Esophagus squamous epithelium (tissue), 5 donors: ENCODE results near the gene CDK11B. TPM values are rescaled to one million over a fixed set of nuclear protein-coding genes. Genes with fewer than 3 reads are reported as not detected.
A peak's percentile ranks its signal among the peaks of the same experiment; 100 is the strongest.

Source experiments
- DNase-seq: peaks from one replicate; lab custom pipeline; 2025; lab: John Stamatoyannopoulos, UW
- H3K27ac ChIP-seq, 4 donors: fragments of 200-600 bp; sonication (generic); one replicate each; pipeline ENCODE4 v1.5.1; 2016 to 2019; ENCODE audit warnings: mild to moderate bottlenecking in 1 of 4
- H3K27me3 ChIP-seq, 4 donors: fragments of 200-600 bp; sonication (generic); 1 replicate in 3 of 4; 2 replicates in 1 of 4; pipeline versions ENCODE4 v1.5.1 to v1.6.0; 2017 to 2021; ENCODE audit warnings: antibody characterized with exemption in 1 of 4
- H3K36me3 ChIP-seq, 3 donors: fragments of 200-600 bp; sonication (generic); one replicate each; pipeline ENCODE4 v1.5.1; 2016 to 2019
- H3K4me1 ChIP-seq, 3 donors: fragments of 200-600 bp; sonication (generic); one replicate each; pipeline ENCODE4 v1.5.1; 2017 to 2019
- H3K4me3 ChIP-seq, 4 donors: fragments of 200-600 bp; sonication (generic); 1 replicate in 3 of 4; 2 replicates in 1 of 4; pipeline ENCODE4 v1.5.1; 2016 to 2019; ENCODE audit warnings: mild to moderate bottlenecking in 2 of 4, moderate library complexity in 1 of 4
- H3K9me3 ChIP-seq, 3 donors: fragments of 200-600 bp; sonication (generic); one replicate each; pipeline ENCODE4 v1.5.1; 2016 to 2019
- CTCF ChIP-seq, 6 experiments: fragments of 450-650 bp in 4 of 6; fragments of 200-600 bp in 2 of 6; sonication (generic) in 2 of 6; IDR thresholded peaks; one replicate each; pipeline ENCODE4 v1.5.1; 2016 to 2019; ENCODE audit warnings: antibody characterized with exemption in 6 of 6, mild to moderate bottlenecking in 4 of 6, moderate library complexity in 4 of 6
- POLR2A ChIP-seq, 4 donors: fragments of 450-650 bp; IDR thresholded peaks; one replicate each; pipeline ENCODE4 v1.6.1; 2017; ENCODE audit warnings: antibody characterized with exemption in 4 of 4, mild to moderate bottlenecking in 4 of 4, moderate library complexity in 3 of 4
- WGBS, 2 donors: methylation state at CpG; one replicate each; pipeline ENCODE4 v1.1.5; 2018; 5-methylcytosine and 5-hydroxymethylcytosine counted together
- intact Hi-C: fragments of 100-400 bp; cut with DNase I; formaldehyde crosslinking; loops from one replicate; pipeline ENCODE4 v1.15.0; 2022
- total RNA-seq, 4 donors: library from RNA; depleted of rRNA; stranded (reverse); fragments of >200 nt; gene quantifications; one replicate each; pipeline ENCODE4 v1.1.0, GENCODE V29; 2016
- donor health status: DM: yes; HTN: yes; CAD: no.

The CDK11B gene
- total RNA-seq, 4 donors from 2014 or later = 10.1 to 17.2 (median 13.7) TPM

- intact Hi-C loops = no loop called here
- peak overlapping the region; percentile 16 to 63 (median 36) for H3K4me3 ChIP-seq
- H3K9me3 ChIP-seq = no peaks in the 10 kb centered on the region
- peaks cover 0 to 38% (median 10%) of the 10 kb centered on the region in 4 donors for H3K27me3 ChIP-seq
- H3K27ac ChIP-seq = peak overlapping the region; percentile 66 to 90 (median 78)
- H3K36me3 ChIP-seq = peaks cover 0 to 5% (median 0%) of the 10 kb centered on the region in 3 donors
- peaks cover 21 to 60% (median 31%) of the 10 kb centered on the region in 3 donors for H3K4me1 ChIP-seq
- DNase-seq = no peak
- TF ChIP-seq POLR2A (IDR thresholded peaks at IDR 0.05) = no peak
- TF ChIP-seq CTCF (IDR thresholded peaks at IDR 0.05) = no peak
- 12% methylated on average over 18 of the region's 79 CpGs; no CpG with 5 or more reads in 1 of the 2 donors for WGBS, 2 donors
Measured at GRCh38 chr1:1630965-1631781, 27.6 kb downstream of the CDK11B start.

- H3K4me1 ChIP-seq = peaks cover 21 to 65% (median 31%) of the 10 kb centered on the region in 3 donors
- H3K27me3 ChIP-seq = peaks cover 0 to 38% (median 10%) of the 10 kb centered on the region in 4 donors
- TF ChIP-seq CTCF (IDR thresholded peaks at IDR 0.05) (no peak), POLR2A (IDR thresholded peaks at IDR 0.05) (peak in 1 of 4 donors; percentile 67)
- DNase-seq = no peak
- intact Hi-C loops = no loop called here
- WGBS, 2 donors = 30 to 70% methylated on average over 2 of the region's 81 CpGs
- no peaks in the 10 kb centered on the region for H3K9me3 ChIP-seq
- H3K4me3 ChIP-seq = peak overlapping the region; percentile 16 to 63 (median 36)
- H3K36me3 ChIP-seq = peaks cover 0 to 8% (median 0%) of the 10 kb centered on the region in 3 donors
- H3K27ac ChIP-seq = peak overlapping the region; percentile 66 to 90 (median 78)
Measured at GRCh38 chr1:1630191-1630964, 28.4 kb downstream of the CDK11B start.

GRCh38 chr1:1629430-1630190 lies 29.2 kb downstream of the CDK11B start:
- no peak for TF ChIP-seq CTCF (IDR thresholded peaks at IDR 0.05)
- TF ChIP-seq POLR2A (IDR thresholded peaks at IDR 0.05) = no peak
- peak overlapping the region; percentile 36 to 63 (median 43) for H3K4me3 ChIP-seq
- H3K36me3 ChIP-seq = peaks cover 0 to 15% (median 0%) of the 10 kb centered on the region in 3 donors
- peaks cover 0 to 38% (median 10%) of the 10 kb centered on the region in 4 donors for H3K27me3 ChIP-seq
- peaks cover 21 to 65% (median 31%) of the 10 kb centered on the region in 3 donors for H3K4me1 ChIP-seq
- intact Hi-C loops = no loop called here
- peak overlapping the region in 3 of 4 donors; percentile 87 to 90 (median 90) for H3K27ac ChIP-seq
- WGBS, 2 donors = 26 to 49% methylated on average over 6 to 14 of the region's 48 CpGs
- no peak for DNase-seq
- no peaks in the 10 kb centered on the region for H3K9me3 ChIP-seq

GRCh38 chr1:1628754-1629429 lies 29.9 kb downstream of the CDK11B start:
- TF ChIP-seq POLR2A (IDR thresholded peaks at IDR 0.05) = peak in 2 of 4 donors; percentile 4 to 24
- no peak for TF ChIP-seq CTCF (IDR thresholded peaks at IDR 0.05)
- Histone ChIP-seq H3K27ac (peak overlapping the region; percentile 83 to 90 (median 88)), H3K4me1 (peaks cover 21 to 65% (median 31%) of the 10 kb centered on the region in 3 donors), H3K9me3 (no peaks in the 10 kb centered on the region), H3K36me3 (peaks cover 0 to 22% (median 0%) of the 10 kb centered on the region in 3 donors), H3K27me3 (peaks cover 0 to 38% (median 10%) of the 10 kb centered on the region in 4 donors), H3K4me3 (peak overlapping the region; percentile 36 to 63 (median 43))
- DNase-seq = no peak
- WGBS, 2 donors = no CpG with 5 or more reads among the region's 53 CpGs
- intact Hi-C loops = no loop called here
